ENCODE results near the gene OLFML2B.

Gene OLFML2B

DNA sequence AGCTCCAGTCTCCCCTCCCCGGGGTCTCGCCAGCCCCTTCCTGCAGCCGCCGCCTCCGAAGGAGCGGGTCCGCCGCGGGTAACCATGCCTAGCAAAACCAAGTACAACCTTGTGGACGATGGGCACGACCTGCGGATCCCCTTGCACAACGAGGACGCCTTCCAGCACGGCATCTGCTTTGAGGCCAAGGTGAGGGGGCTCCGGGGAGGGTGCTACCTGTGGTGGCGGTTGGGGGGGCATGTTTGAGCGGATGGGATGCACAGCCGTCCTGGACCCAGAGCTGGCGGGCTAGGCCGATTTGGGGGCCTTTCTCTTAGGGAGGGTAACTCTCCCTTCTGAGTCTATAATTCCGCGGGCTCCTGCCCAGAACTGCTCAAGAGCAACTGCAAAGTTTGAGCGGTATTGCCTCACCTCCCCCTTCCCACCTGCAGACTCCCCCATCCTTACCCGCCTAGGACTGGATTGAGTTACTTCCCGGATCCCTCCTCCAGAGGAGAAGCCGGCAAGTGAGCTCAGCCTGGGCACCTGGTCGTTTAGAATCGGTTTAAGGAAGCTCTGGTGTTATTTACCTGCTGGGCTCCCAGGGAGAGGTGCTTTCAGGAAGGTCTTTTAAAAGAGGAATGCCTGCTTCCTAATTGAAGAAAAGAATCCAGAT is 46.6 kb upstream of the OLFML2B start (continued):
- TF ChIP-seq, protein P1, sequence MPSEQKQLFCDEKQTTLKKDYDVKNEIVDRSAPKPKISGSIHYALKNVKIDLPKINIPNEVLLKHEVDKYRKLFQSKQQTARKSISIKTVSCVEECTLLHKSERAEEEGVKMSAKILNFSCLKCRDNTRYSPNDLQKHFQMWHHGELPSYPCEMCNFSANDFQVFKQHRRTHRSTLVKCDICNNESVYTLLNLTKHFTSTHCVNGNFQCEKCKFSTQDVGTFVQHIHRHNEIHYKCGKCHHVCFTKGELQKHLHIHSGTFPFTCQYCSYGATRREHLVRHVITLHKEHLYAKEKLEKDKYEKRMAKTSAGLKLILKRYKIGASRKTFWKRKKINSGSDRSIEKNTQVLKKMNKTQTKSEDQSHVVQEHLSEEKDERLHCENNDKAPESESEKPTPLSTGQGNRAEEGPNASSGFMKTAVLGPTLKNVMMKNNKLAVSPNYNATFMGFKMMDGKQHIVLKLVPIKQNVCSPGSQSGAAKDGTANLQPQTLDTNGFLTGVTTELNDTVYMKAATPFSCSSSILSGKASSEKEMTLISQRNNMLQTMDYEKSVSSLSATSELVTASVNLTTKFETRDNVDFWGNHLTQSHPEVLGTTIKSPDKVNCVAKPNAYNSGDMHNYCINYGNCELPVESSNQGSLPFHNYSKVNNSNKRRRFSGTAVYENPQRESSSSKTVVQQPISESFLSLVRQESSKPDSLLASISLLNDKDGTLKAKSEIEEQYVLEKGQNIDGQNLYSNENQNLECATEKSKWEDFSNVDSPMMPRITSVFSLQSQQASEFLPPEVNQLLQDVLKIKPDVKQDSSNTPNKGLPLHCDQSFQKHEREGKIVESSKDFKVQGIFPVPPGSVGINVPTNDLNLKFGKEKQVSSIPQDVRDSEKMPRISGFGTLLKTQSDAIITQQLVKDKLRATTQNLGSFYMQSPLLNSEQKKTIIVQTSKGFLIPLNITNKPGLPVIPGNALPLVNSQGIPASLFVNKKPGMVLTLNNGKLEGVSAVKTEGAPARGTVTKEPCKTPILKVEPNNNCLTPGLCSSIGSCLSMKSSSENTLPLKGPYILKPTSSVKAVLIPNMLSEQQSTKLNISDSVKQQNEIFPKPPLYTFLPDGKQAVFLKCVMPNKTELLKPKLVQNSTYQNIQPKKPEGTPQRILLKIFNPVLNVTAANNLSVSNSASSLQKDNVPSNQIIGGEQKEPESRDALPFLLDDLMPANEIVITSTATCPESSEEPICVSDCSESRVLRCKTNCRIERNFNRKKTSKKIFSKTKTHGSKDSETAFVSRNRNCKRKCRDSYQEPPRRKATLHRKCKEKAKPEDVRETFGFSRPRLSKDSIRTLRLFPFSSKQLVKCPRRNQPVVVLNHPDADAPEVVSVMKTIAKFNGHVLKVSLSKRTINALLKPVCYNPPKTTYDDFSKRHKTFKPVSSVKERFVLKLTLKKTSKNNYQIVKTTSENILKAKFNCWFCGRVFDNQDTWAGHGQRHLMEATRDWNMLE (tag by site-specific recombination; conservative IDR thresholded peaks at IDR 0.05; ENCODE audit: low read depth), result no peak
- TF ChIP-seq OSR2 (tag by site-specific recombination; IDR thresholded peaks at IDR 0.05), result no peak
- TF ChIP-seq ZNF23 (tag by site-specific recombination; IDR thresholded peaks at IDR 0.05; ENCODE audit: borderline replicate concordance), result no peak
- TF ChIP-seq ZNF223 (tag by site-specific recombination; IDR thresholded peaks at IDR 0.05), result no peak
- TF ChIP-seq ZNF777 (tag by site-specific recombination; IDR thresholded peaks at IDR 0.05; ENCODE audit: borderline replicate concordance), result no peak
- no peak for TF ChIP-seq GFI1B (tag by site-specific recombination; IDR thresholded peaks at IDR 0.05)
- TF ChIP-seq ZEB2 (tag by site-specific recombination; IDR thresholded peaks at IDR 0.05), result peak; percentile 27; the same call in 1 of the 2 replicates
- TF ChIP-seq ZNF48 (tag by site-specific recombination; IDR thresholded peaks at IDR 0.05), result no peak
- TF ChIP-seq ZNF214 (tag by site-specific recombination; IDR thresholded peaks at IDR 0.05; ENCODE audit: borderline replicate concordance), result no peak
- TF ChIP-seq, protein P2, sequence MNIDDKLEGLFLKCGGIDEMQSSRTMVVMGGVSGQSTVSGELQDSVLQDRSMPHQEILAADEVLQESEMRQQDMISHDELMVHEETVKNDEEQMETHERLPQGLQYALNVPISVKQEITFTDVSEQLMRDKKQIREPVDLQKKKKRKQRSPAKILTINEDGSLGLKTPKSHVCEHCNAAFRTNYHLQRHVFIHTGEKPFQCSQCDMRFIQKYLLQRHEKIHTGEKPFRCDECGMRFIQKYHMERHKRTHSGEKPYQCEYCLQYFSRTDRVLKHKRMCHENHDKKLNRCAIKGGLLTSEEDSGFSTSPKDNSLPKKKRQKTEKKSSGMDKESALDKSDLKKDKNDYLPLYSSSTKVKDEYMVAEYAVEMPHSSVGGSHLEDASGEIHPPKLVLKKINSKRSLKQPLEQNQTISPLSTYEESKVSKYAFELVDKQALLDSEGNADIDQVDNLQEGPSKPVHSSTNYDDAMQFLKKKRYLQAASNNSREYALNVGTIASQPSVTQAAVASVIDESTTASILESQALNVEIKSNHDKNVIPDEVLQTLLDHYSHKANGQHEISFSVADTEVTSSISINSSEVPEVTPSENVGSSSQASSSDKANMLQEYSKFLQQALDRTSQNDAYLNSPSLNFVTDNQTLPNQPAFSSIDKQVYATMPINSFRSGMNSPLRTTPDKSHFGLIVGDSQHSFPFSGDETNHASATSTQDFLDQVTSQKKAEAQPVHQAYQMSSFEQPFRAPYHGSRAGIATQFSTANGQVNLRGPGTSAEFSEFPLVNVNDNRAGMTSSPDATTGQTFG (tag by site-specific recombination; IDR thresholded peaks at IDR 0.05; ENCODE audit: borderline replicate concordance), result no peak
- no peak for TF ChIP-seq ZNF302 (tag by site-specific recombination; IDR thresholded peaks at IDR 0.05; ENCODE audit: low read depth)
- TF ChIP-seq ZNF335 (tag by site-specific recombination; conservative IDR thresholded peaks at IDR 0.05), result peak; percentile 77
- TF ChIP-seq, protein P3, sequence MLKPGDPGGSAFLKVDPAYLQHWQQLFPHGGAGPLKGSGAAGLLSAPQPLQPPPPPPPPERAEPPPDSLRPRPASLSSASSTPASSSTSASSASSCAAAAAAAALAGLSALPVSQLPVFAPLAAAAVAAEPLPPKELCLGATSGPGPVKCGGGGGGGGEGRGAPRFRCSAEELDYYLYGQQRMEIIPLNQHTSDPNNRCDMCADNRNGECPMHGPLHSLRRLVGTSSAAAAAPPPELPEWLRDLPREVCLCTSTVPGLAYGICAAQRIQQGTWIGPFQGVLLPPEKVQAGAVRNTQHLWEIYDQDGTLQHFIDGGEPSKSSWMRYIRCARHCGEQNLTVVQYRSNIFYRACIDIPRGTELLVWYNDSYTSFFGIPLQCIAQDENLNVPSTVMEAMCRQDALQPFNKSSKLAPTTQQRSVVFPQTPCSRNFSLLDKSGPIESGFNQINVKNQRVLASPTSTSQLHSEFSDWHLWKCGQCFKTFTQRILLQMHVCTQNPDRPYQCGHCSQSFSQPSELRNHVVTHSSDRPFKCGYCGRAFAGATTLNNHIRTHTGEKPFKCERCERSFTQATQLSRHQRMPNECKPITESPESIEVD (tag by site-specific recombination; IDR thresholded peaks at IDR 0.05), result no peak
- TF ChIP-seq ZNF514 (tag by site-specific recombination; IDR thresholded peaks at IDR 0.05), result no peak
- no peak for TF ChIP-seq ZBTB8A (tag by site-specific recombination; IDR thresholded peaks at IDR 0.05)
- 0 out of 2 replicates have a peak, but pooled peaks have one; percentile 48 for TF ChIP-seq ZNF394 (tag by site-specific recombination; IDR thresholded peaks at IDR 0.05; ENCODE audit: borderline replicate concordance)
- TF ChIP-seq PRDM1 (tag by site-specific recombination; IDR thresholded peaks at IDR 0.05), result peak; percentile 16; the same call in 1 of the 2 replicates
- TF ChIP-seq ZNF548 (tag by site-specific recombination; IDR thresholded peaks at IDR 0.05), result no peak
- TF ChIP-seq, protein P4, sequence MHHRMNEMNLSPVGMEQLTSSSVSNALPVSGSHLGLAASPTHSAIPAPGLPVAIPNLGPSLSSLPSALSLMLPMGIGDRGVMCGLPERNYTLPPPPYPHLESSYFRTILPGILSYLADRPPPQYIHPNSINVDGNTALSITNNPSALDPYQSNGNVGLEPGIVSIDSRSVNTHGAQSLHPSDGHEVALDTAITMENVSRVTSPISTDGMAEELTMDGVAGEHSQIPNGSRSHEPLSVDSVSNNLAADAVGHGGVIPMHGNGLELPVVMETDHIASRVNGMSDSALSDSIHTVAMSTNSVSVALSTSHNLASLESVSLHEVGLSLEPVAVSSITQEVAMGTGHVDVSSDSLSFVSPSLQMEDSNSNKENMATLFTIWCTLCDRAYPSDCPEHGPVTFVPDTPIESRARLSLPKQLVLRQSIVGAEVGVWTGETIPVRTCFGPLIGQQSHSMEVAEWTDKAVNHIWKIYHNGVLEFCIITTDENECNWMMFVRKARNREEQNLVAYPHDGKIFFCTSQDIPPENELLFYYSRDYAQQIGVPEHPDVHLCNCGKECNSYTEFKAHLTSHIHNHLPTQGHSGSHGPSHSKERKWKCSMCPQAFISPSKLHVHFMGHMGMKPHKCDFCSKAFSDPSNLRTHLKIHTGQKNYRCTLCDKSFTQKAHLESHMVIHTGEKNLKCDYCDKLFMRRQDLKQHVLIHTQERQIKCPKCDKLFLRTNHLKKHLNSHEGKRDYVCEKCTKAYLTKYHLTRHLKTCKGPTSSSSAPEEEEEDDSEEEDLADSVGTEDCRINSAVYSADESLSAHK (tag by site-specific recombination; IDR thresholded peaks at IDR 0.05), result no peak
- TF ChIP-seq, protein P5, sequence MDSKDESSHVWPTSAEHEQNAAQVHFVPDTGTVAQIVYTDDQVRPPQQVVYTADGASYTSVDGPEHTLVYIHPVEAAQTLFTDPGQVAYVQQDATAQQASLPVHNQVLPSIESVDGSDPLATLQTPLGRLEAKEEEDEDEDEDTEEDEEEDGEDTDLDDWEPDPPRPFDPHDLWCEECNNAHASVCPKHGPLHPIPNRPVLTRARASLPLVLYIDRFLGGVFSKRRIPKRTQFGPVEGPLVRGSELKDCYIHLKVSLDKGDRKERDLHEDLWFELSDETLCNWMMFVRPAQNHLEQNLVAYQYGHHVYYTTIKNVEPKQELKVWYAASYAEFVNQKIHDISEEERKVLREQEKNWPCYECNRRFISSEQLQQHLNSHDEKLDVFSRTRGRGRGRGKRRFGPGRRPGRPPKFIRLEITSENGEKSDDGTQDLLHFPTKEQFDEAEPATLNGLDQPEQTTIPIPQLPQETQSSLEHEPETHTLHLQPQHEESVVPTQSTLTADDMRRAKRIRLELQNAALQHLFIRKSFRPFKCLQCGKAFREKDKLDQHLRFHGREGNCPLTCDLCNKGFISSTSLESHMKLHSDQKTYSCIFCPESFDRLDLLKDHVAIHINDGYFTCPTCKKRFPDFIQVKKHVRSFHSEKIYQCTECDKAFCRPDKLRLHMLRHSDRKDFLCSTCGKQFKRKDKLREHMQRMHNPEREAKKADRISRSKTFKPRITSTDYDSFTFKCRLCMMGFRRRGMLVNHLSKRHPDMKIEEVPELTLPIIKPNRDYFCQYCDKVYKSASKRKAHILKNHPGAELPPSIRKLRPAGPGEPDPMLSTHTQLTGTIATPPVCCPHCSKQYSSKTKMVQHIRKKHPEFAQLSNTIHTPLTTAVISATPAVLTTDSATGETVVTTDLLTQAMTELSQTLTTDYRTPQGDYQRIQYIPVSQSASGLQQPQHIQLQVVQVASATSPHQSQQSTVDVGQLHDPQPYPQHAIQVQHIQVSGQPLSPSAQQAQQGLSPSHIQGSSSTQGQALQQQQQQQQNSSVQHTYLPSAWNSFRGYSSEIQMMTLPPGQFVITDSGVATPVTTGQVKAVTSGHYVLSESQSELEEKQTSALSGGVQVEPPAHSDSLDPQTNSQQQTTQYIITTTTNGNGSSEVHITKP (tag by site-specific recombination; IDR thresholded peaks at IDR 0.05), result peak; percentile 71
- no peak for TF ChIP-seq ZNF433 (tag by site-specific recombination; IDR thresholded peaks at IDR 0.05; ENCODE audit: low read depth)
- no peak for TF ChIP-seq ZNF404 (tag by site-specific recombination; IDR thresholded peaks at IDR 0.05)

Measured in HEK293 (cell line).